ENCODE measurements around the gene FCRL1. TPM values are rescaled to one million over a fixed set of nuclear protein-coding genes. Genes with fewer than 3 reads are reported as not detected.

FCRL1 gene
- total and polyA plus RNA-seq, 12 donors = 0.03 to 0.37 TPM; not detected in 10

DNA sequence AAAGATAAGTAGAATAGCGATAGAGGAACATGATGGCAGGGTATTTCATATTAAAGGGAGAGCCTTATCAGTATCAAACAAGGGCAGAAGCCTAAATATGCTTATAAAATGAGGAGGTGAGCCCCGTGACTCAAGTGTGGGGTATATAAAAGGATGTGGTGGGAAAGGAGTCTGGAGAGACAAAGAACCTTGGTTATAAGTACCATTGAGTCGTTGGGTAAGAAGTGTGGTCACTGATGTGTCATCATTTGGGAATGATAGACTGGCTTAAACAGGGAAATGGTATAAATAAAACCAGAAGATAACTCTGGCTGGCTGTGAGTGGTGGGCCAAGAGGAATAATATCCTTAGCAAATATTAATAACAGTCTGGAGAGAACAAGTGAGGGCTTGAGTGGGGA is 32.6 kb upstream of the FCRL1 start:
- TF ChIP-seq CTCF (IDR thresholded peaks at IDR 0.05) = no peak
- intact Hi-C loops (cut with DNase I) = no loop called here
- WGBS, 2 donors = 64 to 65% methylated on average over 3 of the region's 3 CpGs
- DNase-seq (no peak), ATAC-seq (no peak)
- no peaks in the 10 kb centered on the region for H3K36me3 ChIP-seq
- H3K9me3 ChIP-seq = no peaks in the 10 kb centered on the region
- no peak overlapping the region for H3K4me3 ChIP-seq
- H3K27ac ChIP-seq = no peak overlapping the region
- no peaks in the 10 kb centered on the region for H3K27me3 ChIP-seq
- H3K4me1 ChIP-seq = peaks cover 0 to 19% (median 0%) of the 10 kb centered on the region in 9 donors

DNA sequence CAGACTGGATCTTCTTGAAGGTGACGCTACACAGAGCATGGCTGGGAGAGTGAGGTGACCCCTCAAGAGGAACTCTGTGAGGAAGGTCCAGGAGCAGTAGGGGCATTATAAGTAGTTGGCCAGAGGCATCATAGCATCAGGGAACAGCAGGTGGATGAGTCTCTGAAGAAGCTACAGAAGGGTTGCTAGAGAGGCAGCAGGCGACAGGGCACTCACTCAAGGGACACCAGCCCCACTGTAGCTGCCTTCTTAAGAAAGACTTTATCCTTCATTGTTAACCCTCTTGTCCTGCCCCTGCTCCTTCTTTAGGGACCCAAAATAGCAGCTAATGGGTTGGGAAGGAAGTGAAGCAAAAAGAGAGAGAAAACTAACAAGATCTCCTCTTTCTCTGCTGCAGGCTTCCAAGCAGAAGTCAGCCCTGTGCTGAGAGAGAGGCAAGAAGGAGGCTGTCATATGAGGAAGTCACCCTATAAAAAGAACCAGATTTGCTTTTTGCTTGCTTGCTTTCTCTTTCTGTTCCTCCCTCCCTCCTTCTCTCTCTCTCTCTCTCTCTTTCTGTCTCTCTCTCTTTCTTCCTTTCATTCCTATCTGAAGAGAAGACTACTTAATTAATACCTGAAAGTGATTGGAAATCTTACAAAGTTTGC is 29.4 kb upstream of the FCRL1 start:
- H3K36me3 ChIP-seq = no peaks in the 10 kb centered on the region
- intact Hi-C loops (cut with DNase I) = no loop called here
- no peak for TF ChIP-seq CTCF (IDR thresholded peaks at IDR 0.05)
- no peaks in the 10 kb centered on the region for H3K9me3 ChIP-seq
- no peaks in the 10 kb centered on the region for H3K27me3 ChIP-seq
- 85 to 90% methylated on average over 2 of the region's 2 CpGs for WGBS, 2 donors
- no peak overlapping the region for H3K4me3 ChIP-seq
- peak overlapping the region in 1 of 10 donors; percentile 50 for H3K27ac ChIP-seq
- ATAC-seq (peak in 1 of 8 donors; percentile 55), DNase-seq (no peak)
- H3K4me1 ChIP-seq = peaks cover 0 to 25% (median 0%) of the 10 kb centered on the region in 9 donors

- intact Hi-C loops (cut with DNase I) = no loop called here
- no peak overlapping the region for H3K4me3 ChIP-seq
- DNase-seq (peak in 1 of 2 donors; percentile 17), ATAC-seq (peak in 3 of 8 donors; percentile 25 to 39 (median 26))
- H3K9me3 ChIP-seq = no peaks in the 10 kb centered on the region
- H3K27ac ChIP-seq = peak overlapping the region in 1 of 10 donors; percentile 24
- peaks cover 0 to 25% (median 0%) of the 10 kb centered on the region in 9 donors for H3K4me1 ChIP-seq
- no peaks in the 10 kb centered on the region for H3K36me3 ChIP-seq
- WGBS, 2 donors = 72 to 75% methylated on average over 4 of the region's 4 CpGs
- H3K27me3 ChIP-seq = no peaks in the 10 kb centered on the region
- no peak for TF ChIP-seq CTCF (IDR thresholded peaks at IDR 0.05)
Measured at GRCh38 chr1:157844089-157844830, 24.3 kb upstream of the FCRL1 start.

DNA sequence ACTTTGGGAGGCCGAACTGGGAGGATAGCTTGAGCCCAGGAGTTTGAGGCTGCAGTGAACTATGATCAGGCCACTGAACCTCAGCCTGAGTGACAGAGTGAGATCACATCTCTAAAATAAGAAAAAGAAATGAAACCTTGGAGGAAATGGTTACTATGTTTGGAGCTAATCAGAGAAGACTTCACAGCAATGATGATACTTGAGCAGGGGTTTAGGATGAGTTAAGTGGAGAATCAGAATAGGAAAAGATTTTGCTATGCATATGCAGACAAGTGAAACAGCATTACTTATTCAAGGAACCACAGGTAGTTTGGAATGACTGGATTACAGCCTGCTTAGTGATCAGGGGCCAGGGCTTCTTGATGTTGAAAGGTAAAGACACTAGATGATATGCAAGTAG is 23.0 kb upstream of the FCRL1 start:
- TF ChIP-seq CTCF (IDR thresholded peaks at IDR 0.05) = no peak

More for the DNA sequence above, 23.0 kb upstream of the FCRL1 start:
- Histone ChIP-seq H3K27me3 (no peaks in the 10 kb centered on the region), H3K36me3 (no peaks in the 10 kb centered on the region), H3K27ac (no peak overlapping the region), H3K9me3 (no peaks in the 10 kb centered on the region), H3K4me3 (no peak overlapping the region), H3K4me1 (peaks cover 0 to 19% (median 0%) of the 10 kb centered on the region in 9 donors)
- intact Hi-C loops (cut with DNase I) = no loop called here
- ATAC-seq (no peak), DNase-seq (no peak)
- 71 to 87% methylated on average over 1 of the region's 1 CpG for WGBS, 2 donors
